Breast epithelium (tissue), 3 donors: Measurements from ENCODE around the gene SMIM11.

Experiments used
- POLR2A ChIP-seq: fragments of 450-650 bp; IDR thresholded peaks from one replicate; pipeline ENCODE4 v1.6.1; 2016; ENCODE audit warnings: antibody characterized with exemption, mild to moderate bottlenecking, moderate library complexity
- POLR2AphosphoS5 ChIP-seq, 3 donors: sonication (generic); formaldehyde crosslinking; IDR thresholded peaks; one replicate each; pipeline ENCODE4 v1.6.1; 2017; ENCODE audit warnings: antibody characterized with exemption in 3 of 3

DNA sequence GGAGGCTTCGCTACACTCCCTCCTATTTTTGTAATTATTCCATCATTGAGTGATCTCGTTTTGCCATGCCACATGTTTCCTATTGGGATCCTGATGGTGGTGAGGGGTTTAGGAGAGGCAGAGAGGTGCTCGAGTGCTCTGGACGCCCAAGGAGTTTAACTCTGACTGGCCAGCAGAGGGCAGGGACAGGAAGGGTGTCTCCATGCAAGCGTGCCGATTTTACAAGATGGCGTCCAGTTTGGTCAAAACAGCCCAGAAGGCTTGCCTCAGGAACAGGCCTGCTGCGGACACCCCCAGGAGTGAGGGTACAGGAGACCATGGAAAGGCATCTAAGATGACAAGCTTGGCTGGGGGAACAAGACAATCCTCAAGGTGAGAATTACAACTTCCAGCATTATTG lies 45.3 kb upstream of the SMIM11 start:
- no peak for TF ChIP-seq POLR2AphosphoS5 (IDR thresholded peaks at IDR 0.05)
- TF ChIP-seq POLR2A, result no peak
